ENCODE results near the gene CD226. TPM values are rescaled to one million over a fixed set of nuclear protein-coding genes. Genes with fewer than 3 reads are reported as not detected.

The CD226 gene
- total RNA-seq, 1 donor from 2014 or later, result 0.92 TPM

DNA sequence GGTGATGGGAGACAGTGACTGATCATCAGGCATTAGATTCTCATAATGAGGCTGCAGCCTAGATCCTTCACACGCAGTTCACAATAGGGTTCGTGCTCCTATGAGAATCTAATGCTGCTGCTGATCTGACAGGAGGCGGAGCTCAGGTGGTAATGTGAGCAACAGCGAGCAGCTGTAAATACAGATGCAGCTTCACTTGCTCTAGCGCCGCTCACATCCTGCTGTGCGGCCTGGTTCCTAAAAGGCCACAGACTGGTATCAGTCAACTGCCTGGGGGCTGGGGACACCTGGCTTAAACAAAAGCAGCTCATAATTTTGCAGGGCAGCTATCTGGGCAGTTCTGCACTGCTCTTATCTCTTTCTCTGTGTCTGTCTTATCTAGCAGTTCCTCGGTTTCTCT, 20.4 kb upstream of the CD226 start:
- Mint-ChIP-seq H3K9me3 (peaks cover 8% of the 10 kb centered on the region), H3K36me3 (no peaks in the 10 kb centered on the region), H3K4me3 (no peak overlapping the region), H3K27ac (no peak overlapping the region), H3K27me3 (no peaks in the 10 kb centered on the region), H3K4me1 (ENCODE audit: unreplicated experiment) (no peaks in the 10 kb centered on the region)
- TF ChIP-seq CTCF (conservative IDR thresholded peaks at IDR 0.05), result no peak
- DNase-seq (ENCODE audit: extremely low spot score, unreplicated experiment), result no peak

- no peaks in the 10 kb centered on the region for H3K36me3 Mint-ChIP-seq
- H3K4me1 Mint-ChIP-seq (ENCODE audit: unreplicated experiment), result no peaks in the 10 kb centered on the region
- no peak overlapping the region for H3K27ac Mint-ChIP-seq
- DNase-seq (ENCODE audit: extremely low spot score, unreplicated experiment), result no peak
- no peaks in the 10 kb centered on the region for H3K27me3 Mint-ChIP-seq
- H3K4me3 Mint-ChIP-seq, result no peak overlapping the region
- no peak for TF ChIP-seq CTCF (conservative IDR thresholded peaks at IDR 0.05)
- no peaks in the 10 kb centered on the region for H3K9me3 Mint-ChIP-seq
These were observed 15.5 kb upstream of the CD226 start for GRCh38 chr18:69963196-69963595.

DNA sequence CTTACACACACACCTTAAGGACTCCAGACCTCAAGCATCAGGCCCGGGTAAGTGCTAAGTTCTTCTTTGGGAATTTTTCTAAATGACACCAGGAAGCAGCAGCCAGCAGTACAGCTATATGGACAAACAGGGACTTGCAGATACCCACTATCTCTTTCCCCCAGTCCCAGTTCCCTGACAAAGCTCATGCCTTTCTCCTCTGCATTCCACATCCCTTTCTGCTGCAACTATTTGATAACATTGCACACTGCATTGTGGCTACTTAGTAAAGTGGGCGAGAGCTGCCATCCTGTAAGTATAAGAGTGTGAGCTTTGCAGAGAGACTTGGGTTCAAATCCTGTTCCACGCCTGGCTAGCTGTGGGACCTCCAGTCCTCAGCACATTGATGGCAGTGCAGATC, 14.0 kb upstream of the CD226 start:
- DNase-seq (ENCODE audit: extremely low spot score, unreplicated experiment), result no peak
- TF ChIP-seq CTCF (conservative IDR thresholded peaks at IDR 0.05), result no peak
- no peaks in the 10 kb centered on the region for H3K36me3 Mint-ChIP-seq
- peaks cover 5% of the 10 kb centered on the region for H3K27me3 Mint-ChIP-seq
- H3K27ac Mint-ChIP-seq, result no peak overlapping the region
- no peaks in the 10 kb centered on the region for H3K4me1 Mint-ChIP-seq (ENCODE audit: unreplicated experiment)
- no peaks in the 10 kb centered on the region for H3K9me3 Mint-ChIP-seq
- H3K4me3 Mint-ChIP-seq, result no peak overlapping the region

DNA sequence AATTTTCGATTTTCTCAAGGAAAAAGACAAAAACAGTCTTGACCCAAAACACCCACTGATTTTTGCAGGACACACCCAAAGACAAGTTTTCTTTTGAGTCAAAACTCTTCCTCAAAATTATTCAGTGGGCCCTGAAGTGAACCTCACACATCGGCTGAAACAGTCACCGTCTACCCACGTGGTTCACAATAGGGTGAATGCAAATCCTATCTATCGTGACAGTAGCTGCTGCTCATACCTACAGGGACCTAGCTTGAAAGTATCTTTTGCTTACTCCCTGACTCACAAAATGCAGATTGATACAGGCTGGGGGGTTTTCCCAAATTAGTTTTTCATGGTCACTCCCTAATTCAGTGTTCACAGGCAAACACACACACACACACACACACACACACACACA, 10.7 kb upstream of the CD226 start:
- no peaks in the 10 kb centered on the region for H3K4me1 Mint-ChIP-seq (ENCODE audit: unreplicated experiment)
- peaks cover 5% of the 10 kb centered on the region for H3K27me3 Mint-ChIP-seq
- no peaks in the 10 kb centered on the region for H3K9me3 Mint-ChIP-seq
- TF ChIP-seq CTCF (conservative IDR thresholded peaks at IDR 0.05), result no peak
- no peaks in the 10 kb centered on the region for H3K36me3 Mint-ChIP-seq
- H3K27ac Mint-ChIP-seq, result no peak overlapping the region
- no peak for DNase-seq (ENCODE audit: extremely low spot score, unreplicated experiment)
- H3K4me3 Mint-ChIP-seq, result no peak overlapping the region

DNA sequence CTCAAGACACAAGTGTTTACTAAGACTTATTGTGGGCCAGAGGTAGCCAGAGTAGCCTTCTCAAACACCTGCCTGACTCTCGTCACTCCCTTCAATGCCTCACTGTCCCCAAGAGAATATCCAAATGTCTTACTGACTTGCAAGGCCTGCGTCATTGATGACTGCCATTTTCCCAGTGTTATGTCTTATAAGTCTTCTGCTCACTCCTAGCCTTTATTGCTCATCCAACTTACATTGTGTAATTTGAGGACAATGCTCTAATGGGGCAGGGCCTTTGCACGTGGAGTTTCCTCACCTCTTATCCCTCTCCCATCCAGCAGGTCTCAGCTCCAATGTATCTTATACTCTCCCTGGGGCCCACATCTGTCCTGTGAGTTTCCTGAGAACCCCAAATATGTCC, 10.1 kb upstream of the CD226 start:
- no peak for DNase-seq (ENCODE audit: extremely low spot score, unreplicated experiment)
- peaks cover 5% of the 10 kb centered on the region for H3K27me3 Mint-ChIP-seq
- H3K36me3 Mint-ChIP-seq, result no peaks in the 10 kb centered on the region
- no peaks in the 10 kb centered on the region for H3K4me1 Mint-ChIP-seq (ENCODE audit: unreplicated experiment)
- no peak overlapping the region for H3K4me3 Mint-ChIP-seq
- H3K9me3 Mint-ChIP-seq, result no peaks in the 10 kb centered on the region
- no peak overlapping the region for H3K27ac Mint-ChIP-seq
- TF ChIP-seq CTCF (conservative IDR thresholded peaks at IDR 0.05), result no peak
